Measurements from ENCODE around the gene HEATR5B.

DNA sequence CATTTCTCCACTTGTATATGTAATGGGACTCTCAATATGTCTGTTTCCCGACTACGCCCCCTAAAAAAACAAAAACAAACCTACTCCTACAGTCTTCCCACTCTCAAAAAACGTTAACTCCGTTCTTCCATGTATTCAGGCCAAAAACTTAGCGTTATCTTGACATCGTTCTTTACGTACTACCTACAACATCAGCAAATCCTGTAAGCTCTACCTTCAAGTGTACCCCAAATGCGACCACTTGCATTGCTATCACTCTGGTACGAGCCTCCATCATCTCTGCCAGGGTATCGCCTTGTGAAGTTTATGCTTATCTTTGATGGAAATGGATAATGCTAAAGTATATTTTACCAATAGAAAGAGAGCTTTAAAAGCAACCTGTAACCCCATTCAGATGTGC is 625 bp upstream of the HEATR5B start:
- TF ChIP-seq, protein P1, sequence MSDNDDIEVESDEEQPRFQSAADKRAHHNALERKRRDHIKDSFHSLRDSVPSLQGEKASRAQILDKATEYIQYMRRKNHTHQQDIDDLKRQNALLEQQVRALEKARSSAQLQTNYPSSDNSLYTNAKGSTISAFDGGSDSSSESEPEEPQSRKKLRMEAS (IDR thresholded peaks at IDR 0.05; ENCODE audit: low read depth, low read length), result no peak
- TF ChIP-seq CTCF (IDR thresholded peaks at IDR 0.05; ENCODE audit: low read depth, low read length), result no peak
